Cardiac muscle cell (in vitro differentiated cells and primary cell): ENCODE results near the gene FBXO3. TPM values are rescaled to one million over a fixed set of nuclear protein-coding genes. Genes with fewer than 3 reads are reported as not detected.

Source experiments
- DNase-seq, 2 donors: peaks; one replicate each; pipeline versions ENCODE4 v3.0.0 to v3.0.0-alpha.2; 2010 to 2017; ENCODE audit warnings: low read depth in 1 of 2, low spot score in 1 of 2
- H3K27ac ChIP-seq: fragments of 200-600 bp; sonication (generic); 2 replicates; pipeline ENCODE4 v1.5.1; 2016
- H3K27me3 ChIP-seq: fragments of 200-600 bp; sonication (generic); 2 replicates; pipeline ENCODE4 v1.6.0; 2016; ENCODE audit warnings: control low read depth
- H3K36me3 ChIP-seq: fragments of 200-600 bp; sonication (generic); 2 replicates; pipeline ENCODE4 v1.5.1; 2016; ENCODE audit warnings: control low read depth
- H3K4me1 ChIP-seq: fragments of 200-600 bp; sonication (generic); 2 replicates; pipeline ENCODE4 v1.8.1; 2017; ENCODE audit warnings: low read depth, mild to moderate bottlenecking, mixed run types
- H3K4me3 ChIP-seq: fragments of 200-600 bp; sonication (generic); 2 replicates; pipeline ENCODE4 v1.5.1; 2016; ENCODE audit warnings: mild to moderate bottlenecking
- H3K9me3 ChIP-seq: fragments of 200-600 bp; sonication (generic); 2 replicates; pipeline ENCODE4 v1.5.1; 2017; ENCODE audit warnings: low read depth, mild to moderate bottlenecking, control low read depth
- polyA plus RNA-seq: library from polyadenylated mRNA; unstranded; fragments of >200 nt; fragmentation: Nextera tagmentation; extraction: Ambion mirVana; gene quantifications from 2 replicates; pipeline ENCODE4 v1.2.1, GENCODE V29; 2016
- total RNA-seq: library from RNA; depleted of rRNA; stranded (reverse); fragments of >200 nt; gene quantifications from 2 replicates; pipeline ENCODE4 v1.2.3, GENCODE V29; 2016
- TF ChIP-seq, protein P1 (sequence below): IDR thresholded peaks from 2 replicates; pipeline ENCODE4 v1.5.1; 2012; ENCODE audit warnings: low read depth, mild to moderate bottlenecking, low read length

FBXO3 gene
- total and polyA plus RNA-seq, 2 experiments from 2014 or later = 34.4 to 36.1 TPM

DNA sequence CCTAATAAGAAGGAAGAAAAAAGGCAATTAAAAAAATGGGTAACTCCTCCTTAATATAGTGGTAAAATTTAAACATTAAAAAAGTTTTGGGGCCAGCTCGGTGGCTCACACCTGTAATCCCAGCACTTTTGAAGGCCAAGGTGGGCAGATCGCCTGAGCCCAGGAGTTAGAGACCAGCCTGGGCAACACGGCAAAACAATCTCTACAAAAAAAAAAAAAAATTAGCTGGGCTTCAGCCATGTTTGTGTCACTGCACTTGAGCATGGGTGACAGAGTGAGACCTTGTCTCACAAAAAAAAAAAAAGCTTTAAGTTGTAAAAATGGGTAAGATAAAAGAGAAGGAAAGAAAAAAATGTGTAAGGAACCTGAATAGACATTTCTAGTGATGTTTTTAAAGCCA, 11.3 kb upstream of the FBXO3 start:
- no peak for DNase-seq
- Histone ChIP-seq H3K4me1 (peaks cover 2% of the 10 kb centered on the region), H3K9me3 (no peaks in the 10 kb centered on the region), H3K27ac (no peak overlapping the region), H3K4me3 (no peak overlapping the region), H3K27me3 (peaks cover 15% of the 10 kb centered on the region), H3K36me3 (no peaks in the 10 kb centered on the region)
- TF ChIP-seq, protein P1, sequence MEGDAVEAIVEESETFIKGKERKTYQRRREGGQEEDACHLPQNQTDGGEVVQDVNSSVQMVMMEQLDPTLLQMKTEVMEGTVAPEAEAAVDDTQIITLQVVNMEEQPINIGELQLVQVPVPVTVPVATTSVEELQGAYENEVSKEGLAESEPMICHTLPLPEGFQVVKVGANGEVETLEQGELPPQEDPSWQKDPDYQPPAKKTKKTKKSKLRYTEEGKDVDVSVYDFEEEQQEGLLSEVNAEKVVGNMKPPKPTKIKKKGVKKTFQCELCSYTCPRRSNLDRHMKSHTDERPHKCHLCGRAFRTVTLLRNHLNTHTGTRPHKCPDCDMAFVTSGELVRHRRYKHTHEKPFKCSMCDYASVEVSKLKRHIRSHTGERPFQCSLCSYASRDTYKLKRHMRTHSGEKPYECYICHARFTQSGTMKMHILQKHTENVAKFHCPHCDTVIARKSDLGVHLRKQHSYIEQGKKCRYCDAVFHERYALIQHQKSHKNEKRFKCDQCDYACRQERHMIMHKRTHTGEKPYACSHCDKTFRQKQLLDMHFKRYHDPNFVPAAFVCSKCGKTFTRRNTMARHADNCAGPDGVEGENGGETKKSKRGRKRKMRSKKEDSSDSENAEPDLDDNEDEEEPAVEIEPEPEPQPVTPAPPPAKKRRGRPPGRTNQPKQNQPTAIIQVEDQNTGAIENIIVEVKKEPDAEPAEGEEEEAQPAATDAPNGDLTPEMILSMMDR = no peak

DNA sequence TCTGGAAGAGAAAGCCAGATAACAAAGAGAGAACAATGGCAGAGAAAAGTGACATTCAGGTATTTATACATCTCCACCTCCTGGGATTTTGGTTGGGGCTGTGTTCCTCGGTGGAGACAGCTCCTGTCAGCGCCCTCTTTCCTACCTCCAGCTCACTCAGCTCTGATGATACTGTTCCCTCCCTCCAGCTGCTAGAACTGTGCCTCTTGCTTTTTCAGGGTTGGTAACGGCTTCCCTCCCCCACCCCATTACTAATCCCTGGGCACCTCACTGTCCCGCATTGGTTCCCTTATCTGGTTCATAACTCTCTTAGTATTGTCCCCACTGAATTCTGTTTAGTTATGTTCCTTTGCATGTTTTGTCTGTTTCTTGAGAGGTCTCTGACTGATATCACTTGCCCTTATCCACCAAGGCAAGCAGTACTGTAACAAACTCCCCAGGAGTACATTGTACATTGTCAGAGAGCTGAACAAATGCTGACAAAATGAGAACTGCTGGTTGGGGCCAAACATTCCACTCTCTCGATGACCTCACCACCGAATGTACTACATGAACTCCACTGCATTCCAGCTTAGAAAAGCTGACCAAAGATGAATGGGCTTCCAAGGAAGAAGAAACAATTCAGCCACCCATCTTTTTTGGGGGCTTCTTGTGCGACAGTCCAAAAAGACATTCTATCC, 5.7 kb upstream of the FBXO3 start:
- Histone ChIP-seq H3K9me3 (no peaks in the 10 kb centered on the region), H3K4me1 (peaks cover 28% of the 10 kb centered on the region), H3K36me3 (no peaks in the 10 kb centered on the region), H3K27me3 (peaks cover 35% of the 10 kb centered on the region), H3K4me3 (no peak overlapping the region), H3K27ac (peak overlapping the region; percentile 75)
- TF ChIP-seq, protein P1 = no peak
- DNase-seq = peak; percentile 73 to 84

DNA sequence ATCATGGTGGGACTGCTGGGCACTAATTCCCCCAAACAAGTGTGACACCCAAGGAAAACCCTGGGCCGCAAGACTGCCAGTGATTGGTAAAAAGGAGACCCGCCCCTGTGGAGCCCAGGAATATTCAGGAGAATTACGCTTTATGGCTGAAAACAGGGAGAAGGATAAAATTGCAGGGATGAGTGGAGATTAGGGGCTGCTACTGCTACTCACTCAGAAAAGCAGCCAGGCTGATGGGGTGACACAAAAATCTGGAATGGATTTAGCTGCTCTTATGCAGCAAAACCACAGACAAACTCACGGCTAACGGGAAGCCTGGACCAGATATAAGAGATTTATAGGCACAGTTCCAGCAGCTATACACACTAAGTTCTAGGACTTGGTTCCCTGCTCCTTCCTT, 4.4 kb upstream of the FBXO3 start:
- peak; percentile 44 to 82 for DNase-seq
- Histone ChIP-seq H3K9me3 (no peaks in the 10 kb centered on the region), H3K27me3 (peaks cover 30% of the 10 kb centered on the region), H3K27ac (no peak overlapping the region), H3K4me1 (peaks cover 28% of the 10 kb centered on the region), H3K4me3 (no peak overlapping the region), H3K36me3 (no peaks in the 10 kb centered on the region)
- TF ChIP-seq, protein P1 = no peak

DNA sequence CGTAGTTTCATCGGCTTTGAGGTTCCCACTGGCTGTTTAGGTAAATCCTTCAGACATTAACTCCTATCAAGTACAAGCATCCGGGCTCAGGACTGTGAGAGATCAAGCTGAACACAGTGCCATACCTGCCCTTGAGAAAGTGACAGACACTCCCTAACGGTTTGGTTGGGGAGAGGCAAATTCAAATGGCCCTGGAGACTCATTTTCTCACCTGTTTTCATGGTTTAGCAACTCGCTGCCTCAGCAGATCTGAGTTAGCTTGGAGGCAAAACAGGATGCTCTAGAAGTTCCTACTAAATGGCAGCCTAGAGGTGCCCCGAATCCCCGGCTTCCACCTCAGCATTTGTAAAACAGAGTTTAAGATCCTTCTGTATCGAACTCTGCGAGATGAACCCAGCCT, 3.6 kb upstream of the FBXO3 start:
- Histone ChIP-seq H3K27ac (no peak overlapping the region), H3K4me1 (peaks cover 34% of the 10 kb centered on the region), H3K4me3 (no peak overlapping the region), H3K9me3 (no peaks in the 10 kb centered on the region), H3K36me3 (no peaks in the 10 kb centered on the region), H3K27me3 (peaks cover 26% of the 10 kb centered on the region)
- TF ChIP-seq, protein P1 = no peak
- DNase-seq = no peak

DNA sequence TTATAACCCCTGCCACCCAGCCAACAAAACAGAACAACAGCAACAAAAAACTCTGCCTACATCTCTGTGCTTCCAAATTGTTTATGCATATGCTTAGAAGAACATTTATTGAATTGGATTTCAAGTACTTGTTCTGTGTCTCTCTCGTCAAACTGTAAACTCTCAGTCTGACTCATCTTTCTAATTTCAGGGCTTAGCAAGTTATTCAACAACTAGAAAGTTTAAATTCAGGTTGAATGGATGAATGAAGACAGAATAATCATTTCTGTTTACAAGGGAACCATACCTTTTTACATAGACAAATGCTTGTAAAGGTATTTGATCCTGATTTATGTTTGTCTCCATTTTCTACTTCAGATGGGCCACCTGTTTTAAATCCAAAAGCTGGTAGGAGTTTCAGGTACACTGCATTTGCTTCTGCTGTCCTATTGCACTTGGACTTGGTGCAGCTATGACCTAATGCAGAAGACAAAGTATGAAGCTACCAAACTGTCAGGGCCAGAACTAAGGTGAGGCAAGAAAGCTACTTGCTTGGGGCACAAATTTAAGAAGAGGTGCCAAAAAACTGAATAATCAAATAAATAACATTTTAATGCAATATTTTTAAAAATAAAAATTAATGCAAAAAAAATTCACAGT, 1.6 kb upstream of the FBXO3 start:
- DNase-seq = no peak
- H3K4me3 ChIP-seq = no peak overlapping the region
- H3K9me3 ChIP-seq = no peaks in the 10 kb centered on the region
- TF ChIP-seq, protein P1 = no peak
- peaks cover 36% of the 10 kb centered on the region for H3K4me1 ChIP-seq
- no peaks in the 10 kb centered on the region for H3K36me3 ChIP-seq
- peaks cover 23% of the 10 kb centered on the region for H3K27me3 ChIP-seq
- no peak overlapping the region for H3K27ac ChIP-seq
